WTC11 (cell line): Measurements from ENCODE around the gene KBTBD13.

Experiments used
- CREB1 ChIP-seq: sonication (generic); formaldehyde crosslinking; IDR thresholded peaks from 2 replicates; pipeline ENCODE4 v1.8.0; 2023; ENCODE audit warnings: mild to moderate bottlenecking, missing genetic modification reagents
- CREM ChIP-seq: sonication (generic); formaldehyde crosslinking; IDR thresholded peaks from 2 replicates; pipeline ENCODE4 v1.8.1; 2022; ENCODE audit warnings: mild to moderate bottlenecking, missing genetic modification reagents, moderate library complexity
- EMX1 ChIP-seq: fragments of 250-450 bp; sonication (Bioruptor Pico); IDR thresholded peaks from 2 replicates; pipeline ENCODE4 v1.8.0; 2021; ENCODE audit warnings: mild to moderate bottlenecking
- ETV6 ChIP-seq: sonication (generic); formaldehyde crosslinking; IDR thresholded peaks from 2 replicates; pipeline ENCODE4 v1.8.1; 2022; ENCODE audit warnings: mild to moderate bottlenecking, missing genetic modification reagents
- SP1 ChIP-seq: sonication (generic); formaldehyde crosslinking; conservative IDR thresholded peaks from 2 replicates; pipeline ENCODE4 v1.8.1; 2022; ENCODE audit warnings: missing genetic modification reagents
- ZNF396 ChIP-seq: fragments of 250-450 bp; sonication (Bioruptor Pico); IDR thresholded peaks from 2 replicates; pipeline ENCODE4 v1.8.0; 2021; ENCODE audit warnings: mild to moderate bottlenecking, moderate library complexity, borderline replicate concordance
- TF ChIP-seq, protein P1 (sequence below): sonication (generic); formaldehyde crosslinking; IDR thresholded peaks from 2 replicates; pipeline ENCODE4 v1.8.1; 2022; ENCODE audit warnings: missing genetic modification reagents, borderline replicate concordance
- TF ChIP-seq, protein P2 (sequence below): fragments of 200-600 bp; IDR thresholded peaks from 2 replicates; pipeline ENCODE4 v1.8.0; 2022; ENCODE audit warnings: antibody characterized with exemption
- TF ChIP-seq, protein P3 (sequence below): sonication (generic); formaldehyde crosslinking; conservative IDR thresholded peaks from 2 replicates; pipeline ENCODE4 v1.8.1; 2023; ENCODE audit warnings: mild to moderate bottlenecking, low read depth, missing genetic modification reagents, moderate library complexity

DNA sequence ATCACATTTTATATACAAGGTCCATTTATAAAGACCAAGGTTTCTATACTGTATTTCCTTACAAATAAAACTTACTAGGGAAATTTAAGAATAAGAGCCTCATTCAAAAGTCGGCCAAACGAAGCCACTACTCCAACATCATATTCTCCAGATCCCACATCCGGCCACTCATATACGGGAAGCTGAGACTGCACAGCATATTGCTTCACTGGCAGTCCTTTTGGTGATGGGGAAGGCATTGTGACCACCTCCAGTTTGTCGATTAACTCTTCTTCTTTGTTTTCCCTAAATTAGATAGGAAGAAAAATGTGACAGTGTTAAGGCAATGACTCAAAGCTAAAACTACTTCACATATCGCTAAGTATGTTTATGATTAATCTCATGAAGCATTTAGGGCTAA, 49.8 kb upstream of the KBTBD13 start:
- TF ChIP-seq, protein P1, sequence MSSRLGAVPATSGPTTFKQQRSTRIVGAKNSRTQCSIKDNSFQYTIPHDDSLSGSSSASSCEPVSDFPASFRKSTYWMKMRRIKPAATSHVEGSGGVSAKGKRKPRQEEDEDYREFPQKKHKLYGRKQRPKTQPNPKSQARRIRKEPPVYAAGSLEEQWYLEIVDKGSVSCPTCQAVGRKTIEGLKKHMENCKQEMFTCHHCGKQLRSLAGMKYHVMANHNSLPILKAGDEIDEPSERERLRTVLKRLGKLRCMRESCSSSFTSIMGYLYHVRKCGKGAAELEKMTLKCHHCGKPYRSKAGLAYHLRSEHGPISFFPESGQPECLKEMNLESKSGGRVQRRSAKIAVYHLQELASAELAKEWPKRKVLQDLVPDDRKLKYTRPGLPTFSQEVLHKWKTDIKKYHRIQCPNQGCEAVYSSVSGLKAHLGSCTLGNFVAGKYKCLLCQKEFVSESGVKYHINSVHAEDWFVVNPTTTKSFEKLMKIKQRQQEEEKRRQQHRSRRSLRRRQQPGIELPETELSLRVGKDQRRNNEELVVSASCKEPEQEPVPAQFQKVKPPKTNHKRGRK (CRISPR knock-in tag): no peak
- TF ChIP-seq SP1 (CRISPR knock-in tag) (no peak), ZNF396 (CRISPR knock-in tag) (no peak), CREB1 (CRISPR knock-in tag) (no peak), EMX1 (CRISPR knock-in tag) (no peak), CREM (CRISPR knock-in tag) (no peak), ETV6 (no peak)
- TF ChIP-seq, protein P2, sequence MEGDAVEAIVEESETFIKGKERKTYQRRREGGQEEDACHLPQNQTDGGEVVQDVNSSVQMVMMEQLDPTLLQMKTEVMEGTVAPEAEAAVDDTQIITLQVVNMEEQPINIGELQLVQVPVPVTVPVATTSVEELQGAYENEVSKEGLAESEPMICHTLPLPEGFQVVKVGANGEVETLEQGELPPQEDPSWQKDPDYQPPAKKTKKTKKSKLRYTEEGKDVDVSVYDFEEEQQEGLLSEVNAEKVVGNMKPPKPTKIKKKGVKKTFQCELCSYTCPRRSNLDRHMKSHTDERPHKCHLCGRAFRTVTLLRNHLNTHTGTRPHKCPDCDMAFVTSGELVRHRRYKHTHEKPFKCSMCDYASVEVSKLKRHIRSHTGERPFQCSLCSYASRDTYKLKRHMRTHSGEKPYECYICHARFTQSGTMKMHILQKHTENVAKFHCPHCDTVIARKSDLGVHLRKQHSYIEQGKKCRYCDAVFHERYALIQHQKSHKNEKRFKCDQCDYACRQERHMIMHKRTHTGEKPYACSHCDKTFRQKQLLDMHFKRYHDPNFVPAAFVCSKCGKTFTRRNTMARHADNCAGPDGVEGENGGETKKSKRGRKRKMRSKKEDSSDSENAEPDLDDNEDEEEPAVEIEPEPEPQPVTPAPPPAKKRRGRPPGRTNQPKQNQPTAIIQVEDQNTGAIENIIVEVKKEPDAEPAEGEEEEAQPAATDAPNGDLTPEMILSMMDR: no peak
- TF ChIP-seq, protein P3, sequence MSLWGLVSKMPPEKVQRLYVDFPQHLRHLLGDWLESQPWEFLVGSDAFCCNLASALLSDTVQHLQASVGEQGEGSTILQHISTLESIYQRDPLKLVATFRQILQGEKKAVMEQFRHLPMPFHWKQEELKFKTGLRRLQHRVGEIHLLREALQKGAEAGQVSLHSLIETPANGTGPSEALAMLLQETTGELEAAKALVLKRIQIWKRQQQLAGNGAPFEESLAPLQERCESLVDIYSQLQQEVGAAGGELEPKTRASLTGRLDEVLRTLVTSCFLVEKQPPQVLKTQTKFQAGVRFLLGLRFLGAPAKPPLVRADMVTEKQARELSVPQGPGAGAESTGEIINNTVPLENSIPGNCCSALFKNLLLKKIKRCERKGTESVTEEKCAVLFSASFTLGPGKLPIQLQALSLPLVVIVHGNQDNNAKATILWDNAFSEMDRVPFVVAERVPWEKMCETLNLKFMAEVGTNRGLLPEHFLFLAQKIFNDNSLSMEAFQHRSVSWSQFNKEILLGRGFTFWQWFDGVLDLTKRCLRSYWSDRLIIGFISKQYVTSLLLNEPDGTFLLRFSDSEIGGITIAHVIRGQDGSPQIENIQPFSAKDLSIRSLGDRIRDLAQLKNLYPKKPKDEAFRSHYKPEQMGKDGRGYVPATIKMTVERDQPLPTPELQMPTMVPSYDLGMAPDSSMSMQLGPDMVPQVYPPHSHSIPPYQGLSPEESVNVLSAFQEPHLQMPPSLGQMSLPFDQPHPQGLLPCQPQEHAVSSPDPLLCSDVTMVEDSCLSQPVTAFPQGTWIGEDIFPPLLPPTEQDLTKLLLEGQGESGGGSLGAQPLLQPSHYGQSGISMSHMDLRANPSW (CRISPR knock-in tag): no peak
